IgD-negative memory B cell (primary cell): ENCODE results near the gene SYK. TPM values are rescaled to one million over a fixed set of nuclear protein-coding genes. Genes with fewer than 3 reads are reported as not detected.
"Not testable (repeated sequence)": the region's sequence is repeated elsewhere in the genome, so short reads cannot be mapped to it uniquely, and the experiment has no call there.

ENCODE experiments used
- H3K27ac Mint-ChIP-seq, 3 donors: one replicate each; pipeline ENCODE4 v1.8.0; 2020 to 2022; ENCODE audit warnings: mild to moderate bottlenecking in 3 of 3, mixed read lengths in 3 of 3, moderate library complexity in 1 of 3
- H3K27me3 Mint-ChIP-seq: one replicate; pipeline ENCODE4 v1.8.0; 2021; ENCODE audit warnings: mixed read lengths
- H3K36me3 Mint-ChIP-seq: one replicate; pipeline ENCODE4 v1.8.0; 2020; ENCODE audit warnings: mild to moderate bottlenecking, mixed read lengths
- H3K4me1 Mint-ChIP-seq, 3 donors: one replicate each; pipeline ENCODE4 v1.8.0; 2020 to 2022; ENCODE audit warnings: mixed read lengths in 3 of 3, mild to moderate bottlenecking in 1 of 3
- H3K4me3 Mint-ChIP-seq, 4 donors: one replicate each; pipeline ENCODE4 v1.8.0; 2020 to 2022; ENCODE audit warnings: mild to moderate bottlenecking in 4 of 4, mixed read lengths in 4 of 4, moderate library complexity in 3 of 4
- H3K9me3 Mint-ChIP-seq, 3 donors: one replicate each; pipeline ENCODE4 v1.8.0; 2020 to 2021; ENCODE audit warnings: mixed read lengths in 3 of 3, mild to moderate bottlenecking in 1 of 3
- polyA plus RNA-seq: library from polyadenylated mRNA; unstranded; fragments of 300-500 nt; fragmentation: Illumina TruSeq; gene quantifications from one replicate; pipeline ENCODE4 v1.2.3, GENCODE V29; 2021

Gene SYK
- polyA plus RNA-seq, 1 donor from 2014 or later: 314 TPM

- no peaks in the 10 kb centered on the region for H3K27me3 Mint-ChIP-seq
Measured at GRCh38 chr9:90878562-90878961, 76.9 kb downstream of the SYK start.

GRCh38 chr9:90880066-90880465 lies 78.4 kb downstream of the SYK start:
- no peaks in the 10 kb centered on the region for H3K27me3 Mint-ChIP-seq
- no peaks in the 10 kb centered on the region for H3K9me3 Mint-ChIP-seq
- peaks cover 4% of the 10 kb centered on the region for H3K36me3 Mint-ChIP-seq
- H3K4me3 Mint-ChIP-seq: peak overlapping the region in 3 of 4 donors; percentile 27 to 84 (median 69)
- H3K4me1 Mint-ChIP-seq: peaks cover 17 to 34% (median 21%) of the 10 kb centered on the region in 3 donors
- H3K27ac Mint-ChIP-seq: peak overlapping the region; percentile 84 to 95 (median 87)

More at GRCh38 chr9:90878562-90878961, 76.9 kb downstream of the SYK start:
- Mint-ChIP-seq H3K4me1 (peaks cover 17 to 34% (median 21%) of the 10 kb centered on the region in 3 donors), H3K9me3 (no peaks in the 10 kb centered on the region), H3K4me3 (no peak overlapping the region), H3K36me3 (peaks cover 4% of the 10 kb centered on the region), H3K27ac (peak overlapping the region in 2 of 3 donors; percentile 49 to 79)

GRCh38 chr9:90880669-90881068 lies 79.0 kb downstream of the SYK start:
- Mint-ChIP-seq H3K27me3 (no peaks in the 10 kb centered on the region), H3K27ac (peak overlapping the region; percentile 84 to 95 (median 87)), H3K9me3 (peaks cover 0 to 3% (median 0%) of the 10 kb centered on the region in 3 donors), H3K4me1 (peaks cover 20 to 36% (median 26%) of the 10 kb centered on the region in 3 donors), H3K4me3 (peak overlapping the region in 3 of 4 donors; percentile 29 to 84 (median 69)), H3K36me3 (peaks cover 7% of the 10 kb centered on the region)

GRCh38 chr9:90881648-90882047 lies 80.0 kb downstream of the SYK start:
- Mint-ChIP-seq H3K36me3 (peaks cover 12% of the 10 kb centered on the region), H3K9me3 (peaks cover 0 to 4% (median 0%) of the 10 kb centered on the region in 3 donors), H3K27me3 (no peaks in the 10 kb centered on the region), H3K4me1 (peaks cover 26 to 44% (median 33%) of the 10 kb centered on the region in 3 donors), H3K4me3 (peak overlapping the region in 3 of 4 donors; percentile 80 to 84 (median 81)), H3K27ac (peak overlapping the region; percentile 84 to 95 (median 87))

GRCh38 chr9:90882991-90883600 lies 81.5 kb downstream of the SYK start:
- Mint-ChIP-seq H3K27me3 (no peaks in the 10 kb centered on the region), H3K36me3 (peaks cover 12% of the 10 kb centered on the region), H3K27ac (peak overlapping the region; percentile 4 to 95 (median 84)), H3K9me3 (peaks cover 0 to 4% (median 0%) of the 10 kb centered on the region in 3 donors), H3K4me3 (no peak overlapping the region), H3K4me1 (peaks cover 26 to 45% (median 34%) of the 10 kb centered on the region in 3 donors)

GRCh38 chr9:90883661-90884060 lies 82.0 kb downstream of the SYK start:
- Mint-ChIP-seq H3K4me1 (peaks cover 26 to 41% (median 34%) of the 10 kb centered on the region in 3 donors), H3K27me3 (no peaks in the 10 kb centered on the region), H3K36me3 (peaks cover 12% of the 10 kb centered on the region), H3K9me3 (peaks cover 0 to 4% (median 0%) of the 10 kb centered on the region in 3 donors), H3K27ac (peak overlapping the region in 2 of 3 donors; percentile 4 to 84), H3K4me3 (peak overlapping the region in 1 of 4 donors; percentile 1)

GRCh38 chr9:90884178-90884577 lies 82.6 kb downstream of the SYK start:
- Mint-ChIP-seq H3K27me3 (no peaks in the 10 kb centered on the region), H3K9me3 (peaks cover 0 to 4% (median 0%) of the 10 kb centered on the region in 3 donors), H3K4me3 (peak overlapping the region in 1 of 4 donors; percentile 1), H3K4me1 (peaks cover 26 to 41% (median 34%) of the 10 kb centered on the region in 3 donors), H3K27ac (peak overlapping the region in 1 of 3 donors; percentile 4), H3K36me3 (peaks cover 12% of the 10 kb centered on the region)

- not testable (repeated sequence) for H3K9me3 Mint-ChIP-seq, H3K36me3 Mint-ChIP-seq, H3K4me3 Mint-ChIP-seq, H3K27me3 Mint-ChIP-seq
- Mint-ChIP-seq H3K4me1 (peaks cover 13 to 18% (median 14%) of the 10 kb centered on the region in 3 donors), H3K27ac (peak overlapping the region in 1 of 3 donors; percentile 33)
Measured at GRCh38 chr9:90886868-90887267, 85.2 kb downstream of the SYK start.

GRCh38 chr9:90888941-90889340 lies 87.3 kb downstream of the SYK start:
- peaks cover 0 to 4% (median 0%) of the 10 kb centered on the region in 3 donors for H3K9me3 Mint-ChIP-seq
- H3K4me1 Mint-ChIP-seq: peaks cover 10 to 12% (median 12%) of the 10 kb centered on the region in 3 donors
- no peaks in the 10 kb centered on the region for H3K27me3 Mint-ChIP-seq
- peak overlapping the region in 1 of 3 donors; percentile 53 for H3K27ac Mint-ChIP-seq
- peaks cover 9% of the 10 kb centered on the region for H3K36me3 Mint-ChIP-seq
- H3K4me3 Mint-ChIP-seq: no peak overlapping the region

- Mint-ChIP-seq H3K27me3 (no peaks in the 10 kb centered on the region), H3K36me3 (peaks cover 8% of the 10 kb centered on the region), H3K4me1 (peaks cover 10 to 12% (median 12%) of the 10 kb centered on the region in 3 donors), H3K4me3 (no peak overlapping the region), H3K27ac (peak overlapping the region in 2 of 3 donors; percentile 35 to 44), H3K9me3 (peaks cover 0 to 4% (median 0%) of the 10 kb centered on the region in 3 donors)
Measured at GRCh38 chr9:90890146-90890810, 88.7 kb downstream of the SYK start.

GRCh38 chr9:90891308-90892040 lies 89.9 kb downstream of the SYK start:
- Mint-ChIP-seq H3K27me3 (no peaks in the 10 kb centered on the region), H3K4me1 (peaks cover 0 to 4% (median 3%) of the 10 kb centered on the region in 3 donors), H3K9me3 (no peaks in the 10 kb centered on the region), H3K27ac (no peak overlapping the region), H3K4me3 (no peak overlapping the region), H3K36me3 (no peaks in the 10 kb centered on the region)

GRCh38 chr9:90892918-90893317 lies 91.3 kb downstream of the SYK start:
- Mint-ChIP-seq H3K9me3 (no peaks in the 10 kb centered on the region), H3K36me3 (no peaks in the 10 kb centered on the region), H3K4me3 (no peak overlapping the region), H3K4me1 (peaks cover 0 to 2% (median 0%) of the 10 kb centered on the region in 3 donors), H3K27me3 (no peaks in the 10 kb centered on the region), H3K27ac (peak overlapping the region in 1 of 3 donors; percentile 61)

GRCh38 chr9:90893706-90894105 lies 92.1 kb downstream of the SYK start:
- Mint-ChIP-seq H3K36me3 (peaks cover 4% of the 10 kb centered on the region), H3K4me3 (no peak overlapping the region), H3K27me3 (no peaks in the 10 kb centered on the region), H3K27ac (peak overlapping the region in 1 of 3 donors; percentile 41), H3K4me1 (peaks cover 0 to 2% (median 0%) of the 10 kb centered on the region in 3 donors), H3K9me3 (no peaks in the 10 kb centered on the region)

- H3K4me1 Mint-ChIP-seq: peaks cover 0 to 2% (median 0%) of the 10 kb centered on the region in 3 donors
Measured at GRCh38 chr9:90894986-90895687, 93.5 kb downstream of the SYK start.

More at GRCh38 chr9:90894986-90895687, 93.5 kb downstream of the SYK start:
- Mint-ChIP-seq H3K9me3 (no peaks in the 10 kb centered on the region), H3K27ac (peak overlapping the region in 1 of 3 donors; percentile 89), H3K27me3 (no peaks in the 10 kb centered on the region), H3K4me3 (no peak overlapping the region), H3K36me3 (peaks cover 8% of the 10 kb centered on the region)
